Heart right ventricle (tissue), 16 donors: ENCODE data around the gene PDCD4. TPM values are rescaled to one million over a fixed set of nuclear protein-coding genes. Genes with fewer than 3 reads are reported as not detected.

Experiments used
- ATAC-seq, 8 donors: fragments of 200-7000 bp; cut with Tn5 transposase; one replicate each; pipeline ENCODE4 v1.9.1; 2020; ENCODE audit warnings: mild to moderate bottlenecking in 8 of 8, moderate library complexity in 8 of 8, moderate number of reproducible peaks in 1 of 8
- DNase-seq, 2 donors: peaks; one replicate each; pipeline ENCODE4 v3.0.0-alpha.2; 2020
- H3K27ac ChIP-seq, 10 donors: fragments of 200-600 bp; sonication (generic) in 2 of 10; one replicate each; pipeline versions ENCODE4 v1.5.0 to v1.8.0; 2020 to 2022; ENCODE audit warnings: mild to moderate bottlenecking in 3 of 10
- H3K27me3 ChIP-seq, 7 donors: fragments of 200-600 bp; one replicate each; pipeline ENCODE4 v1.8.0; 2021 to 2022; ENCODE audit warnings: mild to moderate bottlenecking in 2 of 7
- H3K36me3 ChIP-seq, 9 donors: fragments of 200-600 bp; sonication (generic) in 1 of 9; one replicate each; pipeline versions ENCODE4 v1.5.0 to v1.8.0; 2020 to 2022; ENCODE audit warnings: mild to moderate bottlenecking in 2 of 9
- H3K4me1 ChIP-seq, 9 donors: fragments of 200-600 bp; sonication (generic) in 1 of 9; one replicate each; pipeline versions ENCODE4 v1.5.0 to v1.8.0; 2020 to 2022; ENCODE audit warnings: mild to moderate bottlenecking in 4 of 9
- H3K4me3 ChIP-seq, 10 donors: fragments of 200-600 bp; sonication (generic) in 2 of 10; one replicate each; pipeline versions ENCODE4 v1.5.0 to v1.8.0; 2020 to 2022; ENCODE audit warnings: mild to moderate bottlenecking in 7 of 10, moderate library complexity in 2 of 10
- H3K9me3 ChIP-seq, 11 donors: fragments of 200-600 bp in 10 of 11; sonication (generic) in 2 of 11; one replicate each; pipeline versions ENCODE4 v1.5.0 to v1.8.0; 2013 to 2022; ENCODE audit warnings: mild to moderate bottlenecking in 2 of 11, control low read depth in 1 of 11, moderate library complexity in 1 of 11
- CTCF ChIP-seq, 9 donors: fragments of 200-600 bp; sonication (generic) in 2 of 9; IDR thresholded peaks; one replicate each; pipeline versions ENCODE4 v1.5.0 to v1.8.0; 2021 to 2022; ENCODE audit warnings: antibody characterized with exemption in 9 of 9, mild to moderate bottlenecking in 5 of 9, moderate library complexity in 1 of 9
- WGBS, 2 donors: extraction: QIAGEN DNeasy Blood & Tissue Kit; methylation state at CpG; one replicate each; pipeline ENCODE4 v1.1.7; 2013; ENCODE audit warnings: inconsistent platforms in 1 of 2; 5-methylcytosine and 5-hydroxymethylcytosine counted together
- intact Hi-C, 10 donors: fragments of 100-400 bp; cut with DNase I; formaldehyde crosslinking; loops; one replicate each; pipeline versions ENCODE4 v1.11.1 to v1.14.2; 2022
- polyA plus RNA-seq, 2 donors: library from polyadenylated mRNA; stranded (reverse); fragments of 200-250 nt; gene quantifications; one replicate each; pipeline ENCODE4 v1.2.3, GENCODE V29; 2013
- total RNA-seq, 10 donors: library from RNA; stranded (reverse); fragmentation: NEBNext Ultra II Directional in 3 of 10; extraction: Animal tissue kit (Norgen Biotek cat#: 25700) in 3 of 10; gene quantifications; one replicate each; pipeline versions ENCODE4 v1.2.1 to v1.2.4, GENCODE V29; 2021 to 2023
- donor health status: Arrhythmogenic right ventricular cardiomyopathy.
- donor health status: ischemic (EF 13 %, LVEDD 7.1; RV severe dilation, severe dysfunction).
- donor health status: healthy with polysubstance abuse.
- donor health status: DM: no; HTN: yes; CAD: no.
- donor health status: DM: no; HTN: no; CAD: no.
- donor health status: ischemic (EF 25% LVEDD 6.9; RV normal size, moderate dysfunction).
- donor health status: ischemic (EF 25% LVEDD 5.7; RV mildly dilated, moderate dysfunction).
- donor health status: healthy.
- donor health status: DM: yes; HTN: yes; CAD: no.
- donor health status: Ischemic cardiomyopathy.
- donor health status: ischemic (EF 35%, LVEDD 5.7; RV mildly dilated, moderate dysfunction).
- donor health status: nonischemic (EF 11% LVEDD 7.7; RV severe dilation, severe dysfunction).
- donor health status: DM: yes; HTN: yes; CAD: no.
- donor health status: PGD.
- donor health status: ischemic (EF 29% LVEDD 5.4; RV normal size, mild dysfunction).
- donor health status: nonischemic (EF 23%, LVEDD 6.1; RV moderate dilation, normal function).

Gene PDCD4
- total and polyA plus RNA-seq, 12 donors = 15.9 to 59.5 (median 45.7) TPM

DNA sequence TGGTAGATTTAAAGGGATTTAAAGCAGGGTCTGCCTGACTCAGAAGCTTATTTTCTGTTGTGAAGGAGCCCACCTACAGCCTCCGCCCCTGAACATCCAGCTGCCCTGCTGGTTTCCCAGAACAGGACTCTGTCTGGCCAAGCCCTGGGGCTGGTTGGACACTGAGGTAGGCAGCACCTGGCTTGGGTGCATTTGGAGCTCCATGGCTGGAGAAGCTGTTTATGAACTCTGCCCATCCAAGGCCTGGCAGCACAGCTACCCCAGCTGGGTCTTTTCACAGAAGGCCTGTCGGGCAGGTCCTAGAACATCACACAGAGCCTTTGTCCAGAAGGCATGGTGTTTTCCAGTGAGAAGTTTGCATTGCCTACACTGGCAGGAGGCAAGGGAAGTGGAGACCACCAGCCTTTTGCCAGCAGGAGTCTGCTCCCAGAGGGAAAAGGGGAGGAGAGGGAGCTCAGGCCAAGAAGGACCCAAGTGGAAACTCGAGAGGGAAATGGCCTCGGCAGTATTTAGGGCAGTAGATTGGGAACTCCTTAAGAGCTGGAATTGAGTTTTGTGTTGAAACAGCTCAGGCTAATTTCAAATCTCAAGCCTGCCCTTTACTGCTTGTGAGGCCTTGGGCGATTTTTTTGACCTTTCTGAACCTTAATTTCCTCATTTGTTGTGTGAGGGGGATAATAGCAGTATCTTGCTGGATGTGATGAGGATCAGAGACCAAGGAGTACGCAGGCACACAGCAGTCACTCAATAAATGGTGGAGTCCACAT, 12.3 kb upstream of the PDCD4 start:
- peaks cover 9 to 73% (median 38%) of the 10 kb centered on the region in 9 donors for H3K4me1 ChIP-seq
- ATAC-seq (peak in 5 of 8 donors; percentile 10 to 31 (median 20)), DNase-seq (no peak)
- H3K27me3 ChIP-seq = no peaks in the 10 kb centered on the region
- H3K9me3 ChIP-seq = no peaks in the 10 kb centered on the region
- no peak overlapping the region for H3K4me3 ChIP-seq
- peak overlapping the region in 8 of 10 donors; percentile 10 to 97 (median 44) for H3K27ac ChIP-seq
- 76 to 81% methylated on average over 6 of the region's 6 CpGs for WGBS, 2 donors
- H3K36me3 ChIP-seq = no peaks in the 10 kb centered on the region
- TF ChIP-seq CTCF (IDR thresholded peaks at IDR 0.05) = no peak
- intact Hi-C loops = no loop called here

DNA sequence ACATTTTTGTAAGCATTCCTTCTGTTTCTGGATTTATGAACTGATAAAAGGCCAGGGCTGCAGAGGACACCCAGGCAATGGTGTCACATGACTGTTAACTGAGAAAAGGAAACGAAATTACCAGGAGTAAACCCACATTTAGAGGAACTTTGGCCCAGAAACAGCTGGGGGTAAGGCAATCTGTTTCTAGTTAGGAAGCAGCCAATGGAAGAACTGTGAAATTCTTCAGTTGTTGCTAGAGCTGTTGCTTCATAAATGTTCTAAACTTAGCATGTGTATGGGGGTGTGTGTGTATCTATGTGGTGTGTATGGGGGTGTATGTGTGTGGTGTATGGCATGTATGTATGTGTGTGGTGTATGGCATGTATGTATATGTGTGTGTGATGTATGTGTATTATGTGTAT, 11.8 kb upstream of the PDCD4 start:
- no peak overlapping the region for H3K4me3 ChIP-seq
- H3K27me3 ChIP-seq = no peaks in the 10 kb centered on the region
- peak in 7 of 8 donors; percentile 32 to 73 (median 55) for ATAC-seq
- peak overlapping the region in 8 of 10 donors; percentile 6 to 97 (median 44) for H3K27ac ChIP-seq
- no peak for DNase-seq
- intact Hi-C loops = loop anchor here in 1 of 10 donors (5.0 kb wide), 1 partner anchor 58 kb away; no protein-coding TSS in a partner anchor
- no peaks in the 10 kb centered on the region for H3K9me3 ChIP-seq
- no peaks in the 10 kb centered on the region for H3K36me3 ChIP-seq
- WGBS, 2 donors = 56 to 65% methylated on average over 1 of the region's 1 CpG
- H3K4me1 ChIP-seq = peaks cover 9 to 79% (median 44%) of the 10 kb centered on the region in 9 donors
- no peak for TF ChIP-seq CTCF (IDR thresholded peaks at IDR 0.05)

GRCh38 chr10:110860576-110861241, 11.0 kb upstream of the PDCD4 start:
- DNase-seq (no peak), ATAC-seq (peak in 2 of 8 donors; percentile 16 to 27)
- Histone ChIP-seq H3K27me3 (no peaks in the 10 kb centered on the region), H3K9me3 (no peaks in the 10 kb centered on the region), H3K27ac (peak overlapping the region in 3 of 10 donors; percentile 26 to 97 (median 66)), H3K4me3 (no peak overlapping the region), H3K36me3 (no peaks in the 10 kb centered on the region), H3K4me1 (peaks cover 9 to 87% (median 51%) of the 10 kb centered on the region in 9 donors)
- no peak for TF ChIP-seq CTCF (IDR thresholded peaks at IDR 0.05)
- 75 to 82% methylated on average over 7 of the region's 7 CpGs for WGBS, 2 donors
- intact Hi-C loops = loop anchor here in 1 of 10 donors (5.0 kb wide), 1 partner anchor 58 kb away; no protein-coding TSS in a partner anchor

DNA sequence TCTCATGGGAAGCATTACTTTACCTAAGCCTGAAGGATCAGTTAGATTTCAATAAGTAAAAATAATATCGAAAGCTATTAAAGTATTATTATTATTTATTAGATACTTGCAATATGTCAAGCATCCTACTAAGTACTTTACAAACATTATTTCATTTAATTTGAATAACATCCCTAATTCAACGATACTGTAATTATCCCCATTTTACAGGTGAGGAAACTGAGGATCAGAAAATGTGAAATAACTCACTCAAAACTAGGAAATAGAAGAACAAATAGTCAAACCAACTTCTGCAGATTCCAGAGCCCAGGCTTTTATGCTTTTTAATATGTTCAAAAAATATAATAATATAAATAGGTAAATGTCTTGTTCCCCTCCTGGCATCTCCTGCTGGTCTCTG, 10.3 kb upstream of the PDCD4 start:
- Histone ChIP-seq H3K27ac (peak overlapping the region in 2 of 10 donors; percentile 66 to 97), H3K27me3 (no peaks in the 10 kb centered on the region)

More for the DNA sequence above, 10.3 kb upstream of the PDCD4 start:
- no peak for TF ChIP-seq CTCF (IDR thresholded peaks at IDR 0.05)
- ATAC-seq (no peak), DNase-seq (no peak)
- Histone ChIP-seq H3K4me3 (no peak overlapping the region), H3K36me3 (no peaks in the 10 kb centered on the region), H3K4me1 (peaks cover 9 to 94% (median 55%) of the 10 kb centered on the region in 9 donors), H3K9me3 (no peaks in the 10 kb centered on the region)
- intact Hi-C loops = loop anchor here in 1 of 10 donors (5.0 kb wide), 1 partner anchor 59 kb away; no protein-coding TSS in a partner anchor
- 96 to 97% methylated on average over 2 of the region's 2 CpGs for WGBS, 2 donors
